Upper lobe of right lung (tissue), 1 donor: Measurements from ENCODE around the gene NTM. TPM values are rescaled to one million over a fixed set of nuclear protein-coding genes. Genes with fewer than 3 reads are reported as not detected.

Experiments used
- ATAC-seq: fragments of 200-7000 bp; cut with Tn5 transposase; one replicate; pipeline ENCODE4 v1.9.1; 2020; ENCODE audit warnings: mild to moderate bottlenecking, moderate library complexity
- DNase-seq: peaks from one replicate; pipeline ENCODE4 v3.0.0-alpha.2; 2020
- H3K27ac ChIP-seq: fragments of 200-600 bp; one replicate; pipeline ENCODE4 v1.8.0; 2022
- H3K27me3 ChIP-seq: fragments of 200-600 bp; one replicate; pipeline ENCODE4 v1.8.0; 2022; ENCODE audit warnings: mild to moderate bottlenecking
- H3K36me3 ChIP-seq: fragments of 200-600 bp; one replicate; pipeline ENCODE4 v1.8.0; 2022
- H3K4me1 ChIP-seq: fragments of 200-600 bp; one replicate; pipeline ENCODE4 v1.8.0; 2022
- H3K4me3 ChIP-seq: fragments of 200-600 bp; one replicate; pipeline ENCODE4 v1.8.0; 2022; ENCODE audit warnings: mild to moderate bottlenecking
- H3K9me3 ChIP-seq: fragments of 200-600 bp; one replicate; pipeline ENCODE4 v1.8.0; 2022
- intact Hi-C: fragments of 100-400 bp; cut with DNase I; formaldehyde crosslinking; loops from one replicate; pipeline ENCODE4 v1.11.0; 2022
- total RNA-seq: library from RNA; stranded (reverse); fragmentation: NEBNext Ultra II Directional; extraction: Animal tissue kit (Norgen Biotek cat#: 25700); gene quantifications from one replicate; pipeline ENCODE4 v1.2.1, GENCODE V29; 2021
- TF ChIP-seq, protein P1 (sequence below): fragments of 200-600 bp; IDR thresholded peaks from one replicate; pipeline ENCODE4 v1.8.0; 2022; ENCODE audit warnings: antibody characterized with exemption
- donor health status: DM: no; HTN: yes; CAD: no; lungs with severe emphysema.

NTM gene
- total RNA-seq, 1 donor from 2014 or later: 3.7 TPM

DNA sequence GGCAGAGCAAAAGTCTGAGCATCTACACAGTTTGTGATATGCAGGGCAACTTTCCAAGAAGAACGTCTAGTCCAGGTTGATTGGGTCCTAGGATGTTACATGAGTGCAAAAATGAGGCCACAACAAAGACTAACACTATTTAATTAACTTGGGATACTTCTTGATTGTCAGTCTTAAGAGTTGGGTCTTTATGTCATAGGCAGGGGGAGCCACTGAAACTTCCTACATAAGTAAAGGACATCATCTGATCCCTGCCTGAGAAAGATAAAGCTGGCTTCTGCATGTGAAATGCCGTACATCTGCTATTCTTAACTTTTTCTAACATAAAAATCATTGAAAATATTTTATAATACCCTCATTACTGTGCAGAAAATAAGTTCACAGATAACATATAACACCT is 525.5 kb downstream of the NTM start:
- no peak for ATAC-seq
- DNase-seq: no peak
- peaks cover 4% of the 10 kb centered on the region for H3K27me3 ChIP-seq

DNA sequence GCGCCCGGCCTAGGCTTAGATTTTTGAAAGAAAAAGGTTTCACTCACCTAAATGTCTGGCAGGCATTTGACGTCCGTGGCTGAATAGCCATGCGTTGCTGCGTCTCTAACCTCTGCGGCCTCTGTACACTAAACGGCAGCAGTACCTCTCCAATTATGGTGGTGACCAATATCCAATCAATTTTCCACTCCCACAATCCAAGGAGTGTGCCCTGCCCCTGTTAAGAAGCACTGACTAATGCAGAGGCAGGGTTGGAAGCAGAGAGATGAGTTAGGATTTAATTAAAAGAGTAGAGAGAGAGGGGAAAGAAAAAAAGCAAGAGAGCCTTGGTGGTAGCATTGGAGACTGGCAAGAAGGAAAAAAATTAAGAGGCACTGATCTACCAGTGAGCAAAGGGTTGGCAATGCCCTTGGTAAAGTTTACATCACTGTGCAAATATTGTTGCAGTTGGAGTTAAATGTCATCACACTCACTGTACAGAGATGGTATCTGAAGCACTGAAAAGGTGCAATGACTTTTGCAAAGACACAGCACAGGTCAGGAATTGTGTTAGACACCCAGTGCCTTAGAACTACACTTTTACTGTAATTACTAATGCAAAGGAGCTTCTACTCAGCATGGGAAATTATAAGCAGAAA is 526.7 kb downstream of the NTM start:
- no peak for DNase-seq
- intact Hi-C loops: no loop called here
- no peaks in the 10 kb centered on the region for H3K9me3 ChIP-seq
- H3K4me1 ChIP-seq: no peaks in the 10 kb centered on the region
- TF ChIP-seq, protein P1, sequence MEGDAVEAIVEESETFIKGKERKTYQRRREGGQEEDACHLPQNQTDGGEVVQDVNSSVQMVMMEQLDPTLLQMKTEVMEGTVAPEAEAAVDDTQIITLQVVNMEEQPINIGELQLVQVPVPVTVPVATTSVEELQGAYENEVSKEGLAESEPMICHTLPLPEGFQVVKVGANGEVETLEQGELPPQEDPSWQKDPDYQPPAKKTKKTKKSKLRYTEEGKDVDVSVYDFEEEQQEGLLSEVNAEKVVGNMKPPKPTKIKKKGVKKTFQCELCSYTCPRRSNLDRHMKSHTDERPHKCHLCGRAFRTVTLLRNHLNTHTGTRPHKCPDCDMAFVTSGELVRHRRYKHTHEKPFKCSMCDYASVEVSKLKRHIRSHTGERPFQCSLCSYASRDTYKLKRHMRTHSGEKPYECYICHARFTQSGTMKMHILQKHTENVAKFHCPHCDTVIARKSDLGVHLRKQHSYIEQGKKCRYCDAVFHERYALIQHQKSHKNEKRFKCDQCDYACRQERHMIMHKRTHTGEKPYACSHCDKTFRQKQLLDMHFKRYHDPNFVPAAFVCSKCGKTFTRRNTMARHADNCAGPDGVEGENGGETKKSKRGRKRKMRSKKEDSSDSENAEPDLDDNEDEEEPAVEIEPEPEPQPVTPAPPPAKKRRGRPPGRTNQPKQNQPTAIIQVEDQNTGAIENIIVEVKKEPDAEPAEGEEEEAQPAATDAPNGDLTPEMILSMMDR: no peak
- H3K27ac ChIP-seq: no peak overlapping the region
- peaks cover 4% of the 10 kb centered on the region for H3K27me3 ChIP-seq
- no peak for ATAC-seq
- no peaks in the 10 kb centered on the region for H3K36me3 ChIP-seq
- H3K4me3 ChIP-seq: no peak overlapping the region

More for the DNA sequence above, 525.5 kb downstream of the NTM start:
- Histone ChIP-seq H3K4me3 (no peak overlapping the region), H3K9me3 (no peaks in the 10 kb centered on the region), H3K4me1 (no peaks in the 10 kb centered on the region), H3K36me3 (no peaks in the 10 kb centered on the region), H3K27ac (no peak overlapping the region)
- TF ChIP-seq, protein P1: no peak
- intact Hi-C loops: no loop called here

DNA sequence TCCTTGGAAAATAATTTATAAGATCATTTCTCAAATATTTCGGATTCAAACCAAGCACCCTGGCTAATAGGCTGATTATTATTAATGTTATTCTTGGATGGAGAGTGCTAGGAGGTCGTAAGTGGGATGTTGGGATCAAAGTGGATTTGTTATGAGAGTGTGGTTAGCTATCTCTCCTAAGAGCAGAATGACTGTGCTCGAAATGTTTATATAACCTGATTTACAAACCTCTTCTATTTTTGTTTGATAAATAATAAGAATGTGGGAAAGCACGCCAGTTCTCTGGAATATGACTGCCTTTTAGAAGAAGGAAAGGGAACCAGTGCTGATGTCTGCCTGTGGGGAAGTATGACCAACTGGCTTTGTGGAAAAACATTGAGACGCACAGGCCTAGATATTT is 527.5 kb downstream of the NTM start:
- H3K36me3 ChIP-seq: no peaks in the 10 kb centered on the region
- H3K27ac ChIP-seq: no peak overlapping the region
- intact Hi-C loops: no loop called here
- TF ChIP-seq, protein P1: no peak
- ATAC-seq (no peak), DNase-seq (no peak)
- peaks cover 7% of the 10 kb centered on the region for H3K27me3 ChIP-seq
- no peaks in the 10 kb centered on the region for H3K9me3 ChIP-seq
- H3K4me1 ChIP-seq: no peaks in the 10 kb centered on the region
- no peak overlapping the region for H3K4me3 ChIP-seq

DNA sequence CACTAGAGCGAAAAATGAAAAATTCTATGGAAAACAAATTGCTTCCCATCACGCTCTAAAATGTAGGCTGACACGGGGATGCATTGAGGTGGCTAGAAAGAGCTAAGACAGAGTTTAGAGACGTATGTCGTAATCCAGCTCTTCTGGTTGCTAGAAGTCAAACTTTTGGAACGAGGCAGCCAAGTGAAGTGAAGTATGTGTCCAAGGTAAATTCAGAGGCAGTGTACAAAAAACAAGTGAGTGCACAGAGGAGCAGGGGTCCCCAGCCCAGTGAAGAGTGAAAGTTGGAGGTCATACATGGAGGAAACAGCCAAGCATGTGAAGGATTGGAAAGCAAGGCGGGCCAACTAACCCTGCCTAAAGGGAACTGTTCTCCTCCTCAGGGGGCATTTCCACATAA is 528.5 kb downstream of the NTM start:
- intact Hi-C loops: no loop called here
- Histone ChIP-seq H3K27me3 (peaks cover 8% of the 10 kb centered on the region), H3K9me3 (no peaks in the 10 kb centered on the region), H3K27ac (no peak overlapping the region), H3K36me3 (no peaks in the 10 kb centered on the region), H3K4me1 (no peaks in the 10 kb centered on the region), H3K4me3 (no peak overlapping the region)
- DNase-seq (no peak), ATAC-seq (no peak)
- TF ChIP-seq, protein P1: no peak

DNA sequence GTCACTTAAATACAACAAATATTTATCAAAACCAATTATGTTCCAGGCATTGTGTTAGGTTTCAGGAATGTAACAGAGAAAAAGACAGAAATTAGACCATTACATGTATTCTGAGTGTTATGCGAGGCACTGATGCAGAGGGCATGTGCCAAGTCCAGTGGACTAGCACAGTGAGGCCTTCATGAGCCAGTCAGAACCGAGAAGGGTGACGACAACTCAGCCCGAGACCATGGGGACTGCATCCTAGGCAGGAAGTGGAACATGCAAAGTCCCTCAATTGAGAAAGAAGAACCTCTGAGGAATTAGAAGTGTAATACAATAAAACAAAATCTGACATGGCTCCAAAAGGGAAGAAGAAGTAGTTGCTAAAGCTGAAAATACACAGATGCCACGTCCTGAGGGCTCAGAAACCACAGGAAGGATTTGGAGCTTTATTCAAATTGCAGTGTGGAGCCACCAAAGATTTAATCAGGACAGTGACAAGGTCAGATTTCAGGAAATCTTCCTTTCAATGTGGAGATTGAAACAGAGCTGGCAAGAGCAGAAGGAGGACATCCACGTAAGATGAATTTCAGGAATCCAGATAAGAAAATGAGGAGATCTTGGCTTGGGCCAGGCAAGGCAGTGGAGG is 529.6 kb downstream of the NTM start:
- H3K27ac ChIP-seq: no peak overlapping the region
- DNase-seq (no peak), ATAC-seq (no peak)
- H3K9me3 ChIP-seq: no peaks in the 10 kb centered on the region
- no peaks in the 10 kb centered on the region for H3K4me1 ChIP-seq
- TF ChIP-seq, protein P1: no peak
- intact Hi-C loops: no loop called here
- no peak overlapping the region for H3K4me3 ChIP-seq
- peaks cover 8% of the 10 kb centered on the region for H3K27me3 ChIP-seq
- no peaks in the 10 kb centered on the region for H3K36me3 ChIP-seq
